Gastrocnemius medialis (tissue), 4 donors: ENCODE measurements around the gene DCN. TPM values are rescaled to one million over a fixed set of nuclear protein-coding genes. Genes with fewer than 3 reads are reported as not detected.

Source experiments
- ATAC-seq, 2 donors: fragments of 150-250 bp; one replicate each; pipeline ENCODE4 v1.9.1; 2016
- DNase-seq, 2 donors: peaks; one replicate each; pipeline ENCODE4 v3.0.0-alpha.2; 2019
- H3K27ac ChIP-seq, 4 donors: fragments of 200-600 bp; sonication (generic); 1 replicate in 1 of 4; 2 replicates in 3 of 4; pipeline ENCODE4 v1.5.1; 2016 to 2018; ENCODE audit warnings: mild to moderate bottlenecking in 2 of 4, moderate library complexity in 1 of 4
- H3K27me3 ChIP-seq, 3 donors: fragments of 200-600 bp; sonication (generic) in 2 of 3; 1 replicate in 1 of 3; 2 replicates in 2 of 3; pipeline versions ENCODE4 v1.5.1 to v1.6.0; 2016 to 2019; ENCODE audit warnings: mild to moderate bottlenecking in 1 of 3, moderate library complexity in 1 of 3
- H3K36me3 ChIP-seq, 2 donors: fragments of 200-600 bp; sonication (generic) in 1 of 2; one replicate each; pipeline ENCODE4 v1.5.1; 2017 to 2018
- H3K4me1 ChIP-seq, 2 donors: fragments of 200-600 bp; sonication (generic) in 1 of 2; one replicate each; pipeline ENCODE4 v1.5.1; 2016 to 2017; ENCODE audit warnings: mild to moderate bottlenecking in 2 of 2
- H3K4me3 ChIP-seq, 4 donors: fragments of 200-600 bp; sonication (generic) in 3 of 4; 1 replicate in 1 of 4; 2 replicates in 3 of 4; pipeline ENCODE4 v1.5.1; 2016 to 2019; ENCODE audit warnings: mild to moderate bottlenecking in 2 of 4
- H3K9me3 ChIP-seq, 3 donors: fragments of 200-600 bp; sonication (generic) in 2 of 3; 1 replicate in 1 of 3; 2 replicates in 2 of 3; pipeline ENCODE4 v1.5.1; 2016 to 2019
- POLR2A ChIP-seq, 2 donors: fragments of 450-650 bp; IDR thresholded peaks; one replicate each; pipeline ENCODE4 v1.6.1; 2017; ENCODE audit warnings: antibody characterized with exemption in 2 of 2, mild to moderate bottlenecking in 2 of 2, moderate library complexity in 2 of 2
- in situ Hi-C, 4 donors: fragments of 200-750 bp; cut with MboI; loops; one replicate each; pipeline versions ENCODE4 v1.15.0 to v1.8.0; 2017; ENCODE audit warnings: low sequenced_read_pairs in 4 of 4
- intact Hi-C: fragments of 100-400 bp; cut with DNase I; formaldehyde crosslinking; loops from one replicate; pipeline ENCODE4 v1.15.1; 2023; ENCODE audit warnings: low total_unique reads
- total RNA-seq, 4 donors: library from RNA; depleted of rRNA; stranded (reverse); fragments of >200 nt; gene quantifications; one replicate each; pipeline versions ENCODE4 v1.1.0 to v1.2.3, GENCODE V29; 2016
- TF ChIP-seq, protein P1 (sequence below), 5 experiments: fragments of 450-650 bp in 3 of 5; fragments of 200-600 bp in 2 of 5; sonication (generic) in 2 of 5; IDR thresholded peaks in 4 of 5; conservative IDR thresholded peaks in 1 of 5; 1 replicate in 4 of 5; 2 replicates in 1 of 5; pipeline ENCODE4 v1.5.1; 2016 to 2019; ENCODE audit warnings: antibody characterized with exemption in 5 of 5, mild to moderate bottlenecking in 3 of 5, moderate library complexity in 3 of 5

DCN gene
- total RNA-seq, 4 donors from 2014 or later, result 346 to 674 (median 611) TPM

DNA sequence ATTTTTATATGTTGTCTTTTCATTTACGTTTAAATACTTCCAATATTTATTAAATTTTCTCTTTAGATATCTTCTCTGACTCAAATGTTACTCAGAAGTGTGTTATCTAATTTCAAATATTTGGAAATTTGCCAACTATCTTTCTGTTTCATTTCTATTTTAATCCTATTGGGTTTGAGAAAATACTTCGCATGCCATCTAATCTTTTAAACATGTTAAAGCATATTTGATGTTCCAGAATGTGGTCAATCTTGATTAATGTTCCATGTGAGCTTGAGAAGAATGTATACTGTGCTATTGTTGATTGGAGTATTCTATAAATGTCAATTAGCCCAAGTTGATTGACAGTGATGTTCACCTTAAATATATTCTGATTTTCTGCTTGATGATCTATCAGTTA lies 11.9 kb upstream of the DCN start:
- Histone ChIP-seq H3K27me3 (no peaks in the 10 kb centered on the region), H3K9me3 (no peaks in the 10 kb centered on the region), H3K4me3 (no peak overlapping the region), H3K27ac (no peak overlapping the region), H3K4me1 (no peaks in the 10 kb centered on the region), H3K36me3 (no peaks in the 10 kb centered on the region)
- DNase-seq (no peak), ATAC-seq (no peak)
- in situ Hi-C loops (no loop called here), intact Hi-C loops (no loop called here)
- no peak for TF ChIP-seq POLR2A (IDR thresholded peaks at IDR 0.05)
- TF ChIP-seq, protein P1, sequence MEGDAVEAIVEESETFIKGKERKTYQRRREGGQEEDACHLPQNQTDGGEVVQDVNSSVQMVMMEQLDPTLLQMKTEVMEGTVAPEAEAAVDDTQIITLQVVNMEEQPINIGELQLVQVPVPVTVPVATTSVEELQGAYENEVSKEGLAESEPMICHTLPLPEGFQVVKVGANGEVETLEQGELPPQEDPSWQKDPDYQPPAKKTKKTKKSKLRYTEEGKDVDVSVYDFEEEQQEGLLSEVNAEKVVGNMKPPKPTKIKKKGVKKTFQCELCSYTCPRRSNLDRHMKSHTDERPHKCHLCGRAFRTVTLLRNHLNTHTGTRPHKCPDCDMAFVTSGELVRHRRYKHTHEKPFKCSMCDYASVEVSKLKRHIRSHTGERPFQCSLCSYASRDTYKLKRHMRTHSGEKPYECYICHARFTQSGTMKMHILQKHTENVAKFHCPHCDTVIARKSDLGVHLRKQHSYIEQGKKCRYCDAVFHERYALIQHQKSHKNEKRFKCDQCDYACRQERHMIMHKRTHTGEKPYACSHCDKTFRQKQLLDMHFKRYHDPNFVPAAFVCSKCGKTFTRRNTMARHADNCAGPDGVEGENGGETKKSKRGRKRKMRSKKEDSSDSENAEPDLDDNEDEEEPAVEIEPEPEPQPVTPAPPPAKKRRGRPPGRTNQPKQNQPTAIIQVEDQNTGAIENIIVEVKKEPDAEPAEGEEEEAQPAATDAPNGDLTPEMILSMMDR (IDR thresholded peaks at IDR 0.05 in 4 of 5, conservative IDR thresholded peaks at IDR 0.05 in 1 of 5), result no peak

DNA sequence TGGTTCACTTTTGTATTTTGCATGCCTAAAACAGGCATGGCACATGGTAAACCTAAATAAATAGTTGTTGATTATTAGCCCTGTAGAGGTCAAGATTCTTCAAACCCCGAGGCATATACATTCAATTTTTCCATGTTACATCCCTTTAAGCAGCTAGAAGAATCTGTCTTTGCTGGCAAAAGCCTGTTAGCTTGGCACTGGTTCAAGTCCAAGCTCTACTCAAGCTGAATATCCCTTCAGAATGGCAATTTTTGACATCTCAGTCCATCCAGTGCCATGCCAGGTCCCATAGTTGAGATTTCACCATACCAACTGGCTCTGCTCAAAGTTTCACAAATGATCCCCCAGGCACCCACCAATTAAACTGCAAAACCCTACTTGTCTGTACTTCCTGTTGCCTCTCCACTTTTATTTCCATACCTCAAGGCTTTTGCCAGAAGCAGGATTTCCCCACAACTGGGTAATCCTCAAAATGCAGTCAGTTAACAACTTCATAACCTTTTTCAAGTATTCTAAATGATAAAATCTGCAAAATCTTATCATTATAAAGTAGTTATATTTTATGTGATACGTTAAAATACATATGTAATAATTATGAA lies 9.0 kb upstream of the DCN start:
- H3K36me3 ChIP-seq, result no peaks in the 10 kb centered on the region
- in situ Hi-C loops, result no loop called here
- intact Hi-C loops, result no loop called here
- ATAC-seq (no peak), DNase-seq (no peak)
- no peaks in the 10 kb centered on the region for H3K4me1 ChIP-seq
- no peak overlapping the region for H3K4me3 ChIP-seq
- TF ChIP-seq POLR2A (IDR thresholded peaks at IDR 0.05), result no peak
- TF ChIP-seq, protein P1 (IDR thresholded peaks at IDR 0.05 in 4 of 5, conservative IDR thresholded peaks at IDR 0.05 in 1 of 5), result no peak
- no peaks in the 10 kb centered on the region for H3K27me3 ChIP-seq
- no peak overlapping the region for H3K27ac ChIP-seq
- H3K9me3 ChIP-seq, result no peaks in the 10 kb centered on the region

DNA sequence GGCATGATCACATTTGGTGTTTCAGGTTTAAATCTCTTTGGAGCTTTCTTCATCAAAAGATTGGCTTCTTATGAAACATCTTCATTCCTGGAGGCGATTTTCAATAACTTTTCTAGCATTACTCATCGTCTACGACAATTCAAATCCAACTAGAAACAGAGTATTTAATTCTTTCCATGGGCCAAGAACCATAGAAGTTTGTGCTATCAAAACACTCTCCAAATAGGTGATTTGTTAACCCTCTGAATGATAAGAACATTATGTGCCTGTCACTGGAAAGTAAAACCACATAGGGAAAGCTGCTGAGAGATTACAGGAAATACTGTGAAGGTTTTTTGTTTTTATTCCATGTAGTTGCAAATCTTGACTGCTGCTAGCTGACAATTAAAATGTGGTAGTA lies 6.9 kb upstream of the DCN start:
- no peak for ATAC-seq
- no peak overlapping the region for H3K27ac ChIP-seq
- intact Hi-C loops, result loop anchor here (1.0 kb wide), 1 partner anchor 26 kb away; no protein-coding TSS in a partner anchor

DNA sequence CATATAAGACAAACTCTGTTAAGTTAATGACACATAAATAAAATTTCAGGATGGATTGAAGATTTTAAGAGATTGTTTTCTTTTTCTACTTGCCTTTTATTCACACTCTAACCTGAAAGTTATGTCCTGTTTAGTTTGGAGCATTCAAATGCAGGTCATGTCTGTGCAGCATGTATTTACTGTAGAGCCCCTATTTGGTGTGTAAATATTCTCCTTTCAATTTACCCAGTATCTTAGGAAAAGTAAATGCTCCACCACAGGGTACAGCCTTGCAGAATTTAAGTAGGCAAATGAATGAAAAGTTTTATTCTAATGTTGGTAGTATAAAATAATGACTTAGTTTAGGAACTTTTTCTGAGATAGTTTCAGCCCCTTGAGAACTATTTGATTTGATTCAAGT lies 6.2 kb upstream of the DCN start:
- Histone ChIP-seq H3K36me3 (no peaks in the 10 kb centered on the region), H3K4me3 (no peak overlapping the region), H3K27ac (no peak overlapping the region), H3K27me3 (no peaks in the 10 kb centered on the region), H3K4me1 (no peaks in the 10 kb centered on the region), H3K9me3 (no peaks in the 10 kb centered on the region)
- intact Hi-C loops, result loop anchor here (1.0 kb wide), 1 partner anchor 25 kb away; no protein-coding TSS in a partner anchor
- TF ChIP-seq, protein P1 (IDR thresholded peaks at IDR 0.05 in 4 of 5, conservative IDR thresholded peaks at IDR 0.05 in 1 of 5), result no peak
- TF ChIP-seq POLR2A (IDR thresholded peaks at IDR 0.05), result no peak
- no peak for ATAC-seq
- DNase-seq, result no peak
- in situ Hi-C loops, result loop anchor here in 2 of 4 donors (10.0 kb wide), 1 partner anchor 136 kb away; no protein-coding TSS in a partner anchor

More for the DNA sequence above, 6.9 kb upstream of the DCN start:
- no peaks in the 10 kb centered on the region for H3K9me3 ChIP-seq
- TF ChIP-seq, protein P1 (IDR thresholded peaks at IDR 0.05 in 4 of 5, conservative IDR thresholded peaks at IDR 0.05 in 1 of 5), result no peak
- TF ChIP-seq POLR2A (IDR thresholded peaks at IDR 0.05), result no peak
- H3K27me3 ChIP-seq, result no peaks in the 10 kb centered on the region
- no peaks in the 10 kb centered on the region for H3K4me1 ChIP-seq
- in situ Hi-C loops, result loop anchor here in 2 of 4 donors (10.0 kb wide), 1 partner anchor 135 kb away; no protein-coding TSS in a partner anchor
- no peak for DNase-seq
- no peaks in the 10 kb centered on the region for H3K36me3 ChIP-seq
- no peak overlapping the region for H3K4me3 ChIP-seq
